Stimulated activated CD4-positive, alpha-beta T cell treated with anti-CD3 and anti-CD28 coated beads, Interleukin-15, amount 100 ng/mL, for 24 hours (primary cell): Measurements from ENCODE around the gene GALNT11.
A peak's percentile ranks its signal among the peaks of the same experiment; 100 is the strongest.
"Not testable (repeated sequence)": the region's sequence is repeated elsewhere in the genome, so short reads cannot be mapped to it uniquely, and the experiment has no call there.

ENCODE experiments used
- DNase-seq: peaks from one replicate; pipeline ENCODE4 v3.0.0-alpha.2; 2020

The GALNT11 gene

GRCh38 chr7:152025077-152025936 lies at the start of gene GALNT11:
Gene GALNT11, plus strand, starts transcription at chr7:152025674. Its CDS starts 68,554 bp downstream, at chr7:152094228.
- DNase-seq = peak; percentile 89

- DNase-seq = no peak
Measured at GRCh38 chr7:151978616-151979015, 46.9 kb upstream of the GALNT11 start.

- no peak for DNase-seq
Measured at GRCh38 chr7:151981223-151981622, 44.3 kb upstream of the GALNT11 start.

GRCh38 chr7:151982806-151983205 lies 42.7 kb upstream of the GALNT11 start:
- DNase-seq = no peak

GRCh38 chr7:151984612-151985011 lies 40.9 kb upstream of the GALNT11 start:
- no peak for DNase-seq

GRCh38 chr7:151987748-151988529 lies 37.5 kb upstream of the GALNT11 start:
- DNase-seq = no peak

- peak; percentile 58 for DNase-seq
Measured at GRCh38 chr7:151992375-151992774, 33.1 kb upstream of the GALNT11 start.

- DNase-seq = peak; percentile 54
Measured at GRCh38 chr7:151993977-151994676, 31.3 kb upstream of the GALNT11 start.

- no peak for DNase-seq
Measured at GRCh38 chr7:151999424-152000090, 25.9 kb upstream of the GALNT11 start.

- no peak for DNase-seq
Measured at GRCh38 chr7:152000191-152000590, 25.3 kb upstream of the GALNT11 start.

GRCh38 chr7:152006336-152006735 lies 19.1 kb upstream of the GALNT11 start:
- DNase-seq = no peak

GRCh38 chr7:152011860-152012259 lies 13.6 kb upstream of the GALNT11 start:
- no peak for DNase-seq

- DNase-seq = no peak
Measured at GRCh38 chr7:152013230-152013629, 12.2 kb upstream of the GALNT11 start.

GRCh38 chr7:152013974-152014373 lies 11.5 kb upstream of the GALNT11 start:
- no peak for DNase-seq

GRCh38 chr7:152014722-152015121 lies 10.8 kb upstream of the GALNT11 start:
- DNase-seq = no peak

GRCh38 chr7:152015600-152015999 lies 9.9 kb upstream of the GALNT11 start:
- no peak for DNase-seq

GRCh38 chr7:152016947-152017346 lies 8.5 kb upstream of the GALNT11 start:
- no peak for DNase-seq

- DNase-seq = not testable (repeated sequence)
Measured at GRCh38 chr7:152017683-152018082, 7.8 kb upstream of the GALNT11 start.

- DNase-seq = not testable (repeated sequence)
Measured at GRCh38 chr7:152021740-152022139, 3.7 kb upstream of the GALNT11 start.

GRCh38 chr7:152025937-152026890 lies 740 bp downstream of the GALNT11 start:
- DNase-seq = no peak
